Testis (tissue), 2 donors: ENCODE data around the gene RBPJ.

ENCODE experiments used
- CTCF ChIP-seq, 3 experiments: fragments of 450-650 bp in 2 of 3; fragments of 200-600 bp in 1 of 3; sonication (generic) in 1 of 3; IDR thresholded peaks; one replicate each; pipeline ENCODE4 v1.5.1; 2016 to 2019; ENCODE audit warnings: antibody characterized with exemption in 3 of 3, mild to moderate bottlenecking in 2 of 3, moderate library complexity in 1 of 3
- POLR2A ChIP-seq: fragments of 450-650 bp; IDR thresholded peaks from one replicate; pipeline ENCODE4 v1.6.1; 2017; ENCODE audit warnings: antibody characterized with exemption, mild to moderate bottlenecking, moderate library complexity

- no peak for TF ChIP-seq POLR2A
- TF ChIP-seq CTCF (IDR thresholded peaks at IDR 0.05) = no peak
Measured at GRCh38 chr4:26413582-26413981, 92.8 kb downstream of the RBPJ start.
